Astrocyte of the hippocampus (primary cell): Measurements from ENCODE around the gene ZSWIM4.

Source experiments
- DNase-seq: peaks from one replicate; pipeline ENCODE4 v3.0.0; 2011; ENCODE audit warnings: low read depth, low spot score

The ZSWIM4 gene

DNA sequence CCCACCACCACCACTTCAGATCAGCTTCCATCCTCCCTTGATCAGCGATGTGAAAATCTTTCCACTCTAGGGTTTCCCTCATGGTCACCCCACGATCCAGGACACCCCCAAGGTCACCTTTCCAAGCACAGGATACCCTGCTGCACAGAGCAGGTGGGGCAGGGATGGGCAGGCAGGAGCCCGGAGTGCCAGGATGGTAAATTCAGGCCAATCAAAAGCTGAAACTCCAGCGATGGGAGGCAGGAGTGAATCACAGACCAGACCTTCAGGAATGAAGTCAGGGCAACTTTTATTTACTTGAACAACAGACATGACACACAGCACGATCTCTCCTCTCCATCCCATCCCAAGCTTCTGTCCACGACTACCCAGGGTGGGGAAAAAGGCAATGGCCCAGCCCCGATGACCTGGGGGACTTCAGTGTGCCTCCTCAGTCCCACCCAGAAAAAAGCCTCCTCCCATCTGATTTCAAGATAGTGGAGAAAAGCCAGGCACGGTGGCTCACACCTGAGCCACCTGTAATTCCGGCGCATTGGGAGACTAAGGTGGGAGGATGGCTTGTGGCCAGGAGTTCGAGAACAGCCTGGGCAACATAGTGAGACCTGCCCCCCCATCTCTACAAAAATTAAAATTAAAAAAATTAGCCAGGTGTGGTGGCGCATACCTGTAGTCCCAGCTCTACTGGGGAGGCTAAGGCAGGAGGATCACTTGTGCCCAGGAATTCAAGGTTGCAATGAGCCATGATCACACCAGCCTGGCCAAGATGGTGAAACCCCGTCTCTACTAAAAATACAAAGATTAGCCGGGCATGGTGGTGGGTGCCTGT is 39.2 kb downstream of the ZSWIM4 start:
- peak; percentile 52 for DNase-seq

DNA sequence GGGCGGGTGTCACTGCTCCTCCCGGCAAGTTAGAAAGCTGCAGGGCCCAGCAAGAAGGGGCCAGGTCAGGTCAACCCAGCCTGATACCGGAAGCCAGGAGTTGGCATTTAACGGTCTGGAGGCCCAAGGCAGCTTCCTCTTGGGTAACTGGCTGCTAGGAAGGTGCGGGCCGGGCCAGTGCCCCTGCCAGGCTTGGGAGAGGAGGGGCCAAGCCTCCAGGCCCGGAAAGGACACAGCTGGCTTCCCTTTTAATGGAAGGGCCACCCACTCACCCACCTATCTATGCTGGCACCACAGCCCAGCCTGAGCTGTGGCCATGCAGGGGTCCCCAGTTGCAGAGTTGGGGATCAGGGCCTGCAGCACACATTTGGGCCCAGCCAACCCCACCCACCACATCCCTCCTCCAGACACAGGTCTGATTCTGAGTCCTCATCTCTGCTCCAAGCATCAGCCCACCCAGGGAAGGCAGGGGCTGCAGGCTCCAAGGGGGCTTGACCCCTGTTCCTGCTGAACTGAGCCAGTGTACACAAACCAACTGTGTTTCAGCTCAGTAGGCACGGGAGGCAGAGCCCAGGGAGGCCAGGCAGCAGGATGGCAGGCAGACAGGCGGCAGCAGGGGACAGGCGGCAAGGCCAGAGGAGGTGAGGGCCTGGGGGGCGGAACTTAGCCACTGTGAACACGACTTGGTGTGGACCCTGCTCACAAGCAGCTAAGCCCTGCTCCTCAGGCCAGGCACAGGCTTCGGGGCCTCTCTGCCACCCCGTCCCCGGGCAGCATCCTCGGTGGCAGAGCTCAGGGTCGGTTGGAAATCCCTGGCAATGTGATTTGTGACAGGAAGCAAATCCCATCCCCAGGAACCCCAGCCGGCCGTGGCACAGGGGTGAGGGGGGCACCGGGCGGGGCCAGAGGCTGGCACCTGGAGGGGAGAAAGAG is 40.8 kb downstream of the ZSWIM4 start:
- no peak for DNase-seq

DNA sequence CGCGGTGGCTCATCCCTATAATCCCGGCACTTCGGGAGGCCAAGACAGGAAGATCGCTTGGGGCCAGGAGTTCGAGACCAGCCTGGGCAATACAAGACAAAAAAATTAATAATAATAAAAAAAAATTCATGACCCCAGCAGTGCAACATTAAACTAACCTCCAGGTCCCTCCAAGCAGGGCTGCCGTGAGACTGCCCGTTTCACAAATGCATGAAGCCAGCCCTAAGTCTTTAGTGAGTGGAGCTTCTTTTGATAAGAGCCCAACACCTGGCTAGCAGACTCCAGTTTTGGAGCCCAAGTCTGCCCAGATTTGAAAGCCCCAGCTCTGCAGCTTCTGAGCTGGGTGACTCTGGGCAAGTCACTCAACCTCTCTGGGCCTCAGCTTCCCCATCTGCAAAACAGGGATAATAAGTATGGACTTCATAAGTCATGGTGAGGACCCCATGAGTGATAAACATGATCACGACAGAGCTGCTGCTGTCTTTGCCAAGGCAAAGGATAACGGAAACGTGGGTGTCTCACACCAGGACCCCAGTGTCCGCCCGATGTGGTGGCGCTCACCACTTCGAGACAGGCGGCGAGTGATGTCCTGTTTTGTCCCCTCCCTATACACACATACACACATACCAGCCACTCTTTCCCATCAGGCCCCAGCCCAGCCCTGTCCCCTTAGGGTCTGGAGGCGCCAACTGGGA is 43.3 kb downstream of the ZSWIM4 start:
- no peak for DNase-seq

DNA sequence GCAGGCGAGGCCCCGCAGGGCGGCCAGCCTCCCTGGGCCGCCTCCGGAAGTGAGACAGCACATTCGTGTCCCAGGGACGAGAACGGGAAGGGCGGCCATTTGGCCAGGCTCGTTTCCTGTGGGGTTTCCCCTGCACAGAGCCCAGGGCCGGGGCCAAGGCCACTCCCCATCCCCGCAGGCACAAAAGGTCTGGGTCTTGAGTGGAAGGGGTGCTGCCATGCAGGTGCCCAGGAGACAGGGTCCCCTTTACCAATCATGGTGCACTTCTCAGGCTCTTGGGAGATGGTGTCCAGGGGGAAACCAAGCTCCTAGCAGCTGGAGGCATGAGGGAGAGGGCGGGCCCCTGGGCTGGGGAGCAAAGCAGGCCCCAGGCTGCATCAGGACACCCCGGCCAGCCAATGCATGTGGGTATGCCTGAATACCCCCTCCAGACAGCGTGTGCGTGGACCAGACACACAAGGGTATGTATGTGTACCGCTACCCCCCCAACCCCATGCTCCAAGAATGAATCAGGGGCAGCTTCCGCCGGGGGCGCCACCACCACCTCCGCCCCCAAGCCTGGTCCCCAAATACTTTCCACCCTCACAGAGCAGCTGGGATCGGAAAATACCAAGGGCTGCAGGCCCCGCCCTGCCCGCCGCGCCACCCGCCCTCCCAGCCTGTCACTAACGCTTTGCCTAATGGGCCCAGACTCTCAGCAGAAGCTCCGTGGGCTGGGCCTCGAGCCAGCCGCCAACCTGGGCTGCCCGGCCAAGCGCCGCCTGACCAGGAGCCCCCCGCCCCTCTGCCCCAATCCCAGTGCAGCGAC is 44.1 kb downstream of the ZSWIM4 start:
- DNase-seq, result peak; percentile 91

DNA sequence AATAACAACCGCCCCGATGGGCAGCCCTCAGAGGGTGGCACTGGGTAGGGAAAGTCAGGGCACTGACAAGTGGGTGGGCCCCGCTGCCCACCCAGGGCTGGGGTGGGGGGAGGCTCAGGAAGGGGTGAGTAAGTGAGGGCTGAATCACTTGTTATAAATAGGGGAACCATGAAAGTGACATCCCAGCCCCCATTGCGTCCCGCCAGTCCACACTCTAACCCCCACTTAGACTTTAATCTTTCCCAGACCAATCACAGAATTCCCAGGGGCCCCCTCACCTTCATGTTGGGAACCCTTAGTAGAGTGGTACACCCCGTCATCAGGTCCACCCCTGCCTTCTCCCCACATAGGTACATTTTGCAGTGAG is 44.7 kb downstream of the ZSWIM4 start:
- no peak for DNase-seq

DNA sequence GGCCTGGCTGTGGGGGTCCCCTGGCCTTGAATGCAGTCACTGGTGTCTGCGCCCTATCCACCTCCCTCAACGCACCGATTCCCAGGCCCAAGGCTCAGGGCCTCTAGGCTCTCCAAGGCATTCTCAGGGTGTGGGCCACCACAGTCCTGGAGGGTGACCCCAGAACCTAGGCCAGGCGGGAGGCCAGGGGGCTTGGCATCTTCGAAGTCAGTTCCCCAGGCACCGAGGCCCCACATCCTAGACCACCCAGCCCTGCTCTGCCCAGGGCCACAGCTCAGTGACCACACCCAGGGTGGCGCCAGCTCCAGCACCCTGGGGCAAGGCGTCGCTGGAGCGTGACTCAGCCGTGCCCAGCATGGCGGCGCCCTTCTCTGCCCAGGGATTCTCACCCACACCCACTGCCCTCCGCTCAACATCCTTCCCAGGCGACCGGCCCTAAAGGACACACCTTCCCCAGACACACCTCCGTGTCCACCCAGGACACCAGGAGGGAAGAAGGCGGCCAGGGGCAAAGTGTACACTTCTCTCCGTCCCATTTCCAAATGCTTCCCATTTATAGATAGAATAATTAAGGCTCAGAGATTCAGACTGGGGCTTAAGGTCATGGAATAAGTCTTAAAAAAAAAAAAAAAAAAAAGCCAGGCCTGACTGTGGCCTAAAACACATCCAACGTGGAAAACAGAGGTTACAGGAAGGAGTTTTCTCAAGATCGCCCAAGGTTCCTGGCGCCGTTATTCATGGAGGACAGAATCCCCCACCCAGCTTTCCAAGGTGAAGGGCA is 45.3 kb downstream of the ZSWIM4 start:
- peak; percentile 75 for DNase-seq

DNA sequence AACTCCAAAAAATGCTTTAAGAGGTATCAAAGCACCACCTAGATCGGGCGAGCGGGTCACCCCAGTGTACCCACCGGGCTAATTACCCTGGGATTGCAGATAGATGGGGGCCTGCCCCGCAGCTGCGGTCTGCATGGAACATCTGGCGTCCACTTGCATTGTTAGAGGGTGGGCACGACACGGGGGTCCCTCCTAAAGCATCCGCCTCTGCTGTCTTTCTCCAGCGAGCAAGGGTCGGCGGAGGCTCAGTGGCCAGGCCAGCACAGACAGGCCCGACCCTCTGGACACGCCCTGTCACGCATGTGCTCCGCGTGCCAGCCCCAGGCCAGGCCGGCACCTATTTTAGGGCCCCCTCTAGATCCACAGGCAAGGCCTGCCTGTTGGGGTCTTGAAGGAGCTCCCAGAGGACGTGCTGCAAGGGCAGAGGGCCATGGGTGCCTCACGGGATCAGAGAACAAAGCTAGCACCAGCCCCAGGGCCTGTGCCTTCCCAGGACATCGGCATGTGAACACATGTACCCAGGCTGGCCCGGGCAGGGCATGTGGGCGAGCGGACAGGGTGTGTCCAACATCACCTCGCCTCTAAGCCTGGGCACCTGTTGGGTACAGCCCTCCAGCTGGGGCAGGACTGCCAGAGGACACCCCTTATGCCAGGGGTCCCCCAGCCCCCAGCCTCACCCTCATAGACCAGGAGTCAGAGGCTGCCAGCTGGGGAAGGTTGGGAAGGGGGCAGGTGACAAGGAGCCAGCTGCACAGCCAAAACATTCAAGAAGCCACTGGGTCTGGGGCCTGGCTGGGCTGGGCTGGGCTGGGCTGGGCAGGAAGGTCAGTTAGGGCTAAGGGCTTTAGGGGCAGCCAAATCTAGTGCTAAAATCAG is 46.1 kb downstream of the ZSWIM4 start:
- peak; percentile 63 for DNase-seq

DNA sequence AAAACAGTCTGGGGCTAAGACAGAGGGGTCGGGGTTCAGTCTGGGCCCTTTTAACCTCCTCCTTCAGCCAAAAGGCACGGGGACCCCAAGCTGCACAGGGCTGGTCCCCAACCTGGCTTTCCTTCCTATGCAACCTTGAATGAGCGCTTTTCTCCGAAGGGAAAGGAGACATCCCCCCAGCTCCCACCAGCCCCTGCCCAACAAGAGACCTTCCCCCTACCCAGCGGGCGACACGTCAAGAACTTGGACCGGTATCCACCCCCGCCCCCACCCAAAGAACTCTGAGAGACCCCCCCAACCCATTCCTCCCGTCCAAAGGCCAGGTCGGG is 46.7 kb downstream of the ZSWIM4 start:
- DNase-seq, result no peak

DNA sequence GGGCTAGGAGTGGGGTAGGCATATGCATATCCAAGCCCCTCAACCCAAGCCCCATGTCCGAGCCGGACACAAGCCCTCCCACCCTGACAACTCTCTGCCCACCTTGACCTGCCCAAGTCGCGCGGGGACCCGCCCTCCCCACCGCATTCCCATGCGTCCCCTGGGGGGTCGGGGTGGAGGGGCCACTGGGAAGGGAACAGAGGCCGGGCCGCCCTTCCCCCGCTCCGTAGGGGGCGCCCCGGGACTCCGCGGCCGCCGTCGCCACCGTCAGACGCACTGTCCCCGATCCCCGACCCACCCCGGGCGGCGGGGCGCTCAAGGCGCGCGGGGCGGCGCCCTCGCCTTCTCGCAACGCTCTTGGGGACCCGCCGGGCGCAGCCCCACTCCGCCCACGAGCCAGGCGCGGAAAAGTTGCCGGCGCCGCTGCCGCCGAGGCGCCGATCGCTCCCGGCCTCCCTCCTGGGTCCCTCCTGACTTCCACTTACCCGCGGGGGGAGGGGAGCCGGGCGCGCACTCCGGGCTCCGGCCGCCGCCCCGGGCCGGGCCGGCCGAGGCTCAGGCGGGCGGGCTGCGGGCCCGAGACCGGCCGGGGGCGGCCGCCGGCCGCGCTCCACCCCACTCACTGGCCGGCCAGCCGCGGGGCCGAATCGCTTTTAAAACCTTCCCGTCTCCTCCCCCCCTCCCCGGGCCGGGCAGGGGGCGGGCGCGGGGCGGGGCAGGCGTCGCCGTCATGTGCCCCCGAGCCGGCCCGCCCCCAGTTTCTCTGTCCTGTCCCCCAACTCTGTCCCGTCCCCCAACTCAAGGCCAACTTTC is 47.3 kb downstream of the ZSWIM4 start:
- DNase-seq, result peak; percentile 92

DNA sequence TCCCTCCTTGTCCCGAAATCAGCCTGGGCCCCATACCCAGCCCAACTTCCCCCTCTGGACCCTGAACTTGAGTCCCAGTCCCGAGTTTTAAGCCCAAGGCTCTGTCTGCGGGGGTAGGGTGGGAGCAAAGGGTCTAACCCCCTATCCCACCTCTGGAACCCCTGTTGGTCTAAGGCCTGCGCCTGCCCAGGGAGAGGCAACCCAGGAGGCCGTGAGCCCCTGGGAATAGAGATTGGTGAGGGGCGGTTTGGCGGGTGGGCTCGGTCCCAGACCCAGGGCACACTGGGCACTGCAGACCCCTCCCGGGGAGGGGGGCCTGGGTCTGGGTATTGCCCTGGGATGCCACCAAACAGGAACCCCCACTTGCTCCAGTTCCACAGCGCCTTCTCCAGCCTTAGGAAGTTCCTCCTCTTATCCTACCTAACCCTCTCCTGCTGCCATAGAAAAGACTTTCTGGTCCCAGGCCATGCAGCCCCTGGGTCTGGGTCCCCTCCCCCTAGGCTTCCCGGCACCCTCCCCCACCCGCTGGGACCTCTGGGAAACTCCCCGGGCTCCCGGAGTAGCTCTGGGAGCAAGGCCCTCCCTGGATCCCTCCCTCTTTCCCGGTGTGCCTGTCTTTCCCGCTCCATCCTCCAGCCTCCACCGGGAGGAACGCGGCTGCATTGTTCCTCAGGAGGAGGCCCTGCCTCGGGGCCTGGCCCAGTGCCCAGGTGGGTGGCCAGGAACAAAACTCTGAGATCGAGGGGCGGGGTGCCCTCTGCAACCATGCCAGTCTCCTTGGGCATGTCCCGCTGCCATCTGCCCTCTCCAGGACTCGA is 48.1 kb downstream of the ZSWIM4 start:
- DNase-seq, result peak; percentile 84

DNA sequence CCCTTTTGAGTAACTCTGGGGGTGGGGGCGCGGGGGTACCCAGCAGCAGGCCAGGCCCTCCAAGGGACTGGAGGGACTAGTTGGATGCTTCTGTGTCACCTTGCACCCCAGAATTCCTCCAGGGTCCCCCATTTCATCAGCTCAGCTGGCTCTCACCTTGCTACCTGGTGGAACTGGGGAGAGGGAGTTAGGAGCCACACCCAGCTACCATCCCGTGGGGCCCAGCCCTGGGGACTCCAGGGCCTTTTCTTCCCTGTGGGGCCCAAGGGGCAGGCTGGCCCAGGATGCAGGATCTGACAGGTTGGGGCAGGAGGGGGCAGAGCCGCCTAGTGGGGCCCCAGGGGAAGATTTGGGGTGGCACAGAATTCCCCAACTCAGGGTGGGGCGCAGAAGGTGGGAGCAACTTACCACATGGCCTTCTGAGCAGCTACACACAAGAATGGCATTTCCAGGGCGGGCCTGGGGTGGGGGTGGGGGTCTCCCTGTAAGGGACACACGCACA is 48.9 kb downstream of the ZSWIM4 start:
- no peak for DNase-seq

DNA sequence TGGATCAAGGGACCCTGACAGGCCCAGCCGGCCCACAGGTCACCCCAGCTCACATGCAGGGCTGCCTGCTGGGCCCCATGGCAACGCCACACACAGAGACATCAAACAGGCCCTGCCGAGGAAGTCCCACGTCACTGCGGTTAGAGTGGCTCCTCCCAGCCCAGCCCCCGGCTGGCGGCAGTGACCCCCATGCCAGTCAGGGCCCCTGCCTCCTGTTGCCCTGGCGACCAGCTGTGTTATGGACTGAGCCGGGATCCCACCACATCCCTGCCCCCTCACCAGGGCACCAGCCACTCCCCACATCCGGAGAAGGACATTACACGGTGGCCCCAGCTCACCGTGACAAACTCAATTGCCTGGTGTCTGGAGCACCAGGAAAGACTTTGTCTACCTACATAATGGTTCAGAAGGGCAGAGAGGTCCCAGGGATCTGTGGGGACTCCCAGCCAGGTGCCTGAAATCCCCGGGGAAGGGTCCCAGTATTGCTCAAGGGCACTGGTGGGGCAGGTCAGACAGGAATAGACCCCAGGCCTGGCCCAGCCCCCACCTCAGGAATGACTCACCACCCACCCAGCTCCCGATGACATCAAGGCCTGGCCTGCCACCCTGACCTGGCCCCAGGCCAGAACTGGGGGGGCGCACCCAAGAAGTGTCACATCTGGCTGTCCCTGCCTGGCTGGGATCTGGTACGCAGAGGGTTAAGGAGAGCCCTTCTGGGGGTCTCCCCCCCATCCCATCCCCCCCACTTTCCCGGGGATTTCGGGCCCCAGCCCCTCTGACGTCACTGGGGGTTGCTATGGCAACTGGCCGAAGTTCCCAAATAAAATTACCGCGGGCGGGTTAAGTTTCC is 51.5 kb downstream of the ZSWIM4 start:
- peak; percentile 98 for DNase-seq

DNA sequence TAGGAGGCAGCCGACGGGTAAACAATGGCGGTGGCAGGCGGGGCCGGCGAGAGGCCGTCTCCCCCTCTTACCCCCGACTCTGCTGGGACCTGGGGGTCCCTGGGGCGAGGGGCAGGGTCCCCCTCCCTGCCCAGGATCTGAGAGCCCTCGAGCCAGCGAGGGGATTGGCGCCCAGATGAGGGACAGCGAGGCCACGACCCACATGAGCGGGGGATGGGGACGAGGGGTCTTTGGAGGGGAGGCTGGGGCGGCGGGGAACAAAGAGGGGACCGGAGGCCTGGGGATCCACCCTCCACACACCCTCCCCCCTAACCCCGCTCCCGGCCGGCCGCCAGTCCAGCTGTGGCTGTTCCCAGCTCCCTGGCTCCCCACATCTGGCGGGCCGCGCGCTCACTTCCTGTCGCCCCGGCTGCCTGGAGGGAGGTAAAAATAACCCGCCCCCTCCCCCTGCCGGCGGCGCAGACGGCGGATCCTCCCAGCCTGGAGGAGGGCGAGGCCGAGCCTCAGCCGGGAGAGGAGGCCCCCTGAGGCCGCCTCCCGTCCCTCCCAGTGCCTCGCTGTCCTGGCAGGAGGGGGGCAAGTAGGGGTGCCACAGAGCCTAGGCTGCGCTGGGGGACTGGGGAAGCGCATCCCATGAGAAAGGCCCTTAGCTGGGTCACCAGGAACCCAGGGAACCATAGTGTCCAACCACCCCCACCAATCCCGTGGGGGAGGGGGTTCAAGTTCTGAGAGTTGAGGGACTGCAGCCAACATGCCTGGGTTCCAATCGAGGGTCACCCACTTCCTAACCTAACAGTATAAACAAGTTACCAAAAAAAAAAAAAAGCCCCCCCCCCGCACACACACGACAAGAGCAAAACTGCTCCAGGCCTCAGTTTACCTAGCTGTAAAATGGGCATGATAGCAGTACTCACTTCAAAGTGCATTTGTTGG is 52.4 kb downstream of the ZSWIM4 start:
- peak; percentile 97 for DNase-seq

DNA sequence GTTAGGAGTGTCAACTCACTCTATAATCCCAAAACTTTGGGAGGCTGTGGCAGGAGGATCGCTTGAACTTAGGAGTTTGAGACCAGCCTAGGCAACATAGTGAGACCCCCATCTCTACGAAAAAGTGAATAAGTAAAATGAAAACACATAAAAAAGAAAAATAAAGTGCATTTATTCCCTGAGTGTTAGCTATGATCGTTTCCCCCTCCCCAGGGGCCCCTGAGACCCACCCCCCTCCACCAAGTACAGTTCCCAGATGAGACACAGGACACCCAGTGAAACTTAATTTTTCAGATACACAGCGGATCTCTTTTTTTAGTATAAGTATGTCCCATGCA is 53.1 kb downstream of the ZSWIM4 start:
- no peak for DNase-seq

DNA sequence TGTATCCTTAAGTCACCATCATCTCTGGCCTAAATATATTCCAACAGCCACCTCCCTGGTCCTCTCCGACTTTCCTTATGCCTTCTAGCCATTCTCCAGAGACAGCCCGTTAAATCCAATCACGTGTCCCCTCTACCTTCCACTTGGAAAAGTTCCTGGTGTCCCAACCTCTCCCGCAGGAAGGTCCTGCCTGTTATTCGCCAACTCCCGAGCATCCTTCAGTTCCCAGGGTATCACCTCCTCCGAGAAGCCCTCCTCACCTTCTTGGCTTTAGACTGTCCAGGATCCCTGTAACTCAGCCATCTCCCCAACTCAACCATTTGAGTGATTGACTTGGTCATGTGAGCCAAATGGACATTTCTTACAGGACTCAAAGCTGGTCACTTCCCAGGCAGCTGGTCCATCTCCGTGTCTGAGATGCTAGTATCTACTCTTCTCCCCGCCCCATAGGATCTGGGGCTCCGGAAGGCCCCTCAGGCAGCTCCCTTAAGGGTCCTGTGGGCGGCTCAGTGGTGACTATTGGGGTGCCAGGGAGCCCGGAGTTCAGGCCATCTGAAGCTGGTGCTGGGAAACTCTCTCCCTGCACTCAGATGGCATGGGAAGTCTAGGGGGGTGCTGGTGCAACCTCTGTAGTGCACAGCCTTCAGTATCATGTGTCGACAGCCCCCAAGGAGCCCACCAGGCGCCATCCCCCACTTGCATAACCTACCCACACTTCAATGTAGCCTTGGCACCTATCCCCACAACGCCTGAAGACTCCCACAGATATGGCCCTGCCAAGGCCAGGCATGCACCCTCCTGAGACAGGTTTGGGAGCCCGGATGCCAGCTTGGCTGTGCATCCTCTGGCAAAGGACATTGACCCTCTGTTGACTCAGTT is 53.8 kb downstream of the ZSWIM4 start:
- no peak for DNase-seq
